NCI-H2227 treated with DMSO at 0.1 percent for 48 hours (cell line): ENCODE data around the gene ULBP1.
A peak's percentile ranks its signal among the peaks of the same experiment; 100 is the strongest.
"Not testable (repeated sequence)": the region's sequence is repeated elsewhere in the genome, so short reads cannot be mapped to it uniquely, and the experiment has no call there.

ENCODE experiments used
- DNase-seq: peaks from one replicate; lab custom pipeline; 2025; lab: John Stamatoyannopoulos, UW

Gene ULBP1

DNA sequence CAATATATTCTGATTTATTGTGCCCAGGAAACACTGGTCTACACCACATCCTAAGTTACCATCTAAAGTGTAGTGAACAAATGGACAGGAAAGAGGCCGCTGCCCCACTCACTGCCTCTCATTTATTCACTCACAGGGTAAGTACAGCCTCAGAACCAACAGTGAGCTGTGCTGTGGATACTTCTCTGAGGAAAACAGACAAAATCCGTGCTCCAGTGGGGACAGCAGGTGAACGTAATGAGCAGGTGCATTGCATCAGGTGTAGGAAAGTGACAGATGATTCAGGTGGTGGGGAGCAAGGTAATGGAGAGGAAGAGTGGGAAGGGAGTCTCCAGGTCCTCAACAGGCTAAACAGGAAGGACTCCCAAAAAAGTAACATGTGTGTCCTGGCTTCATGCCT lies 30.3 kb upstream of the ULBP1 start:
- DNase-seq, result no peak

DNA sequence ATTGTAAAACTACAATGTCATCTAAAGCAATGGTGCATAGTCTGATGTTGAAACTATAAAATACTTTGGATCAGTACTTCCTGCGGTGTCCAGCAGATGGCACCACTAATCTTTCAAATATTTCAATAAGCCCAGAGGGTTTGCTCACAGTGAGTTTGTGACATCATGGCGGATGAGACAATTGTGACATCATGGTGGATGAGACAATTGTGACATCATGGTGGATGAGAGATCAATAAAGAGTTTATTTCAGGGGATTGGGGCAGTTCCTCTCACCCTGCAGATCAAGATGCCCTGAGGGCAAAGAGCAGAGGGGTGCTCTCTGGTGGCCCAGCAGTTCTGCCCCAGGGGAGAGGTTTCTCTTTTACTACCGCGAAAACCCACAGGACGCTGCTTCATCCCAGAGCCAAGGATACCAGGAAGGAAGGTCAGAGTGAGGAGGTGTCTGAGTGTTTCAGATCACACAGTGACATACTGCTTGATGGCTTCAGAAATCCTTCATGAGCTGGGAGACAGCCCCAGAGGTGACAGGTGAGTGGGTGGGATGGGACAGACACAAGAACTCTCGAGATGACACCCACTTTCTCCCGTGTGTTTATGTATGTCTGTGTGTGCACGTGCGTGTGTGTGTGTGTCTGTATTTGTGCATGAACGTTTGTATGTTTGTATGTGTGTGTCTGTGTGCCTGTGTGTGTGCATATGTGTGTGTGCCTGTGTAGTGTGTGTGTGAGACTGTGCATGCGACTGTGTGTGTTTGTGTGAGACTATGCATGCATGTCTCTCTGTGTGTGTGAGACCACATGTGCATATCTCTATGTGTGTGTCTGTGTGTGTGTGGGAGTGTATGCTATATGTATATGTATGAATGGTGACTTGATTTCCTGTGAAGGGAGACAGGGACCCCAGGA lies 29.2 kb upstream of the ULBP1 start:
- DNase-seq, result peak; percentile 49

DNA sequence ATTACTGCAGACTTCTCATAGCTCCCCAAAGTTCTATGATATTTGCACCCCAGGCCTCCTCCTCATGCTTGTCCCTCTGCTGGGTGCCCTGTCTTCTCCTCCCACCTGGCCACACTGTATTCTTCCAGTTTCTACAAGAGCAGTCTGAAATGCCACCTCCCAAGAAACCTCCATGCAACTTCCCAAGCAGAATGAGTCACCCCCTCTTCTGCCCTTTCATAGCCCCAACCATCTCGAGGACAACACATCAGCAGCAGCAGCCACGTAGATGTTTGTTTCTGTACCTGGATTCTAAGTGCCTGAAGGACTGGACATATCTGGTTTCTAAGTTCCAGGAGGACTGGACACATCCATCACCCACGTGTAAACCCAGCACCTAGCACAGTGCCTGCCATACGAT lies 28.5 kb upstream of the ULBP1 start:
- no peak for DNase-seq

DNA sequence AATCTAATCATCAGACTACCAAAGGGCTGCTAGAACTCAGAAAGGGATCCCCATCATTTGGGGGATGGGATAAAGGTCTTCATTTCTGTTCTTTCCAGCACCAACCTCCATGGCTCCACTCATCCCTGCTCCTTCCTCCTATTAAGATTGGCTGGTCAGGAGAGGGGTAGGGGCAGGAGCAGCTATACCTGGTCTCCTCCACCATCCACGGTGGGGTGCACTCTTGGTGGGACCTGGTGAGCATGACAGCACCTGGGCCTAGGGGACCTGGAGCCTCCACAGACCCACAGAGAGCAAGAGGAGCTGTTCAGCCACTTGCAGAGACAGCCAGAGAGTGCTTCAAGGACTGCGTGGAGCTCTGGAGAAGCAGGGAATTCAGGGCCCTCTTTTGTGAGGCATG lies 28.1 kb upstream of the ULBP1 start:
- DNase-seq, result no peak

DNA sequence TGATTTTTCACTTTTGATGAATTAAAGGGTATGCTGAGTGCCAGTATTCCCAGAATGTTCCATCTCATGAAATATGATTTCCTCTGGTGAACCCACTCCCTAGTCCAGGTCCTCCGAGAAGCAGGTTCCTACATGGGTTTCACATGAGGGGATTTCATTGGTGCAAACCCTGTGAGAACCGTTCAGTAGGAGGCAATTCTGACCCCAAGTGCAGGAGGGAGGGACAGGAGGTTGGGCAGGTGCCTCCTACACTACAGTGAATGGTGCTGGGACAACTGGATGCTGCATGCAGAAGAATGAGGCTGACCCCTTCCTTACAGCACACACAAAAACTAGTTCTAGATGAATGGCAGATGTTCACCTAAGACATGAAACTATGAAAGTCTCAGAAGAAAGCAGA lies 27.0 kb upstream of the ULBP1 start:
- DNase-seq, result no peak

DNA sequence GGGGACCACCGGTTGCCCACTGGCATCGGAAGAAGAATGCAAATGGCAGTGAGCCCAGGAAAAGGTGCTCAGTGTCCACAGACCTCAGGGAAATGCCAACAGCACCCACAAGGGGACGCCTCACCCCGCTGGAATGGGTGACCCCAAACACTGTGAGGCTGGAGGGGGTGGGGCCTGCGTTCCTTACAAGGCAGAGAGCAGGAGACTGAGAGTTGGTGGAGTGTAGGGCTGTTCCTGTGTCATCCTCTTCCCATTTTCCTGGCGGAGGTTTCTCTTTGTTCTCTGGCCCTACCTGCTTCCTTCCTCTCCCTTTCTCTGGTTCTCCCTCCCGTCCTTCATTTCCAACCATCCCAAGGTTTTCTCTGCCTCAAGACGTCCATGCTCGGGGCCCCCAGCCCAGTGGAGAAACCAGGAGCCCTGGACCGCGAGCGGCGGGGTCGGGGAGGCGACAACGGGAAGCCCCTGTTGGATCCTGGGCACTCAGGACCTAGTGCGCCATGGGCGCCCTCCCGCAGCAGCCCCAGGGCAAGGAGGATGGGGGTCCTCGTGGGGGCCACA lies 25.7 kb upstream of the ULBP1 start:
- DNase-seq, result not testable (repeated sequence)

DNA sequence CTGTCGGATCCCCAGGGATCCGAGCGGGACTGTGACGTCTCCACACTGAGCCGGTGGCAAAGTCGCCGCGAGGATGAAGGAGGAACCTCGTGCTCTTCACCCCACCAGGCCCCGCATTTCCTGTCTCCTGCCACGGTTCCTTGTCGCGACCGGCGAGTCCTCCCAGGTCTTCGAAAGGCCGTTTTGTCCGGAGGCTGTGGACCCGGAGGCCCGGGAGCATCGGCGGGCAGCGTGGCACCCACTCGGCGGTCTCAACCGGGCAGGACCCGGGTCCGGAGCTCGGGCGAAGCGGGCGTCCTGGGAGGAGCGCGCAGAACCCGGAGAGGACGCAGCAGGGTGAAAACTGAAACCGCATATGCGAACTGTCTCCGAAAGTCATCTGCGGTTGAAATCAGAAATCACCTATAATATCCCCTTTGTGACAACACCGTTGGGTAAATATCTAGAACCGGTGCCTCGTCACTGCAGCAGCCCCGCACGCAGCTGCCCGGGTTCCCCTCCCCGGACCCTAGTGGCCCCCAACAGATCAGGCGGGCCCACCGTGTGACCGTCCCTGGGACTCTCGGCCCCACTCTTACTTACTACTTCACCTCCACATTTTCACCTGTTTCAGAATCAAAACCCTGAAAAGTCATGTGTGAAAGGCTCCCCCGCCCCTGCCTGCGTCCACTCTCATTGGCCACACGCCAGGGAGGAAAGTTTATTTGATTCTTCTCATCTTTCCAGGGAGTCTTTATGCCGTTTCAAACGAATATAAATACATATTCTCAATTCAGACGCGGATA lies 25.0 kb upstream of the ULBP1 start:
- no peak for DNase-seq

DNA sequence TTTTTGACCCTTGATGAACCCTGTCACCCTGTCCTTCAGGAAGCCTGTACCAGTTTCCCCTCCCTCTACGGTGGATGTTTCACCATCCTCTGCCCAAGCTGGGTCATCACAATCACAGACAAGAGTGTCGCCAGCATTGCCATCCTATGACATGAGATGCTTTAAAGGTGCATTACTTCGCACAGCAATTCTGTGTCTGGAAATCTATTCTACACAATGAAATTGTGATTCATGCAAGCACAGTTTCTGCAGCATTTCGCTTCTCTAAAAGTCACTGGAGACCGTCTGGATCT lies 24.4 kb upstream of the ULBP1 start:
- no peak for DNase-seq

DNA sequence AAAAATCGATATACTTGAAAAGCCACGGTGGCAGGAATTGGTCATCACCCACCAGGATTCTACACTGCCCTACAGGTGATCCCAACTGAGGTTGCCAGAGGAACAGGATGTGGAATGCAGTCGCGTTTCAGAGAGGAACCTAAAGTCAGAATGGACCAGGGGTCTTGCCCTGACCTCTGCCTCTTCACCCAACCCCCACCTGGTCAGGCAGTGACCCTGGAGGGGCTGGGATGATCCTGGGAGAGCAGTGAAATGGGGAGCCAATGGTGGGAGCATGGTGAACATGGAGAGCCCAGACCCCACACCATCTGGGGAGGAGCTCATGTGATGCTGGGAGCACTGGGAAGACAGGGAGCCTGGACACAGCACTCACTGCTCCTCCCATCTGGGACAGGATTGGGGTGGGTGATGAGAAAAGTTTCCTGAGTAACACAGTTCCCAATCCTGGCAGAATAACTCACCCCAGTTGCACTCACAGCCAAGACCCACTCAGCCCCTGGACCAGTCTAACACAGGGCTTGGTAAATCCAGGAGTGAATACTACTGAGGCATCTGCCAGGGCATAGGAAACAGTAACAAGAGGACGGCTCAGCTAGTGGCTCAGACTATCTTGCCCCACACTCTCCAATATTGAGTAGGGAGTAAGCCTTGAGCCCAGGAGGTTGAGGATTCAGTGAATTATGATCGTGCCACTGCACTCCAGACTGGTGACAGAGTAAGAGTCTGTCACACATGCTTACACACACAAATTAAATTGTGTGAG lies 23.7 kb upstream of the ULBP1 start:
- no peak for DNase-seq

DNA sequence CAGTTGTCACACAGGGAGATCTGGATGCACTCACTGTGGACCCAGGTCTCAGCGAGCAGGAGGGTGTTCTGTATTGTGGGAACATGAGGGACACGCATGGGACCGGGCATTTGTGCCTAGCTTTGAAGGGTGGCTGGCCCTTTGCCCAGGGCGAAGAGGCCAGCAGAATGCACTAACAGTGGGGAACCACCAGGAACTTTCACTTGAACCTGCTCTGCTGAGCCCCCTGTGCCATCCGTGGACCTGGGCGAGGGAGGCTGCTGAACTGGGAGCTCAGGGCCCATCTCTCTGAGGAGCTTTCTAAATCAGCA lies 23.1 kb upstream of the ULBP1 start:
- no peak for DNase-seq

DNA sequence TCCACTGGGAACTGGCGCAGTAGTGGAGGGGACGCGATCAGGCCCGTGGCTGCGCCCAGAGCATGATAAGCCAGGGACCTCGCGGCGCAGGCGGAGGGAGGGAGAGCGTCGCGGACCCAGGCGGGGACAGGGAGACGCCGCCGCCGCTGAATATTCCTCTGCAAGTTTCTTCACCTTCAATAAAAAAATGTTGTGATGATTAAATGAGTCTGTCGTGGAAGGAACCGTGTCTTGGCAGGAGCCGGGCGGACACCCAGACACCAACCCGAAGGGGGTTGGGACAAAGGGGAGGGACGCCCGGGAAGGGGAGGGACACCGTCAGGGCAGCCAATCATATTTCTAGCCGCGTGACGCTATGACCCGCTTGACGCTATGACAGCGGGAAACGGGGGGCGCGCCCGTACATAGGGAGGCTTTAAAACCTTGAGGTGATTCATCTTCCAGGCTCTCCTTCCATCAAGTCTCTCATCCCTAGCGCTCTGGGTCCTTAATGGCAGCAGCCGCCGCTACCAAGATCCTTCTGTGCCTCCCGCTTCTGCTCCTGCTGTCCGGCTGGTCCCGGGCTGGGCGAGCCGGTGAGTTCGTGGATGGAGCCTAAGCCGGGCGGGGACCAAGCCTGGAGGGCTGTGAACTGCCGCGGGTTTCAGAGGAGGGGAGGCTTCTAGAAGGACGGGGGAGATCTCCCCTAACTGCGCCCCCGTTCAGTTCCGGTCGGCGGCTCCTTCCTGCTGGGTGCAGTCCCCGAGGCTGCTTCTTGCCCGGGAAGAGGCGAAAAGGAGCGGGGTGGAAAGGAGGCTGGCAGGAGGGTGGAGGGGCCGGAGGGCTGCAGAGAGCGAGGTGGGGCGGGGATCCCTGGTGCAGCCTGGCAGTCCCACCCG lies 21.9 kb upstream of the ULBP1 start, which contains the start of gene ULBP2:
Gene ULBP2, plus strand, starts transcription at position 432 of the 878 bp plus-strand sequence. Its CDS starts 59 bp downstream, at position 491.
- peak; percentile 70 for DNase-seq

DNA sequence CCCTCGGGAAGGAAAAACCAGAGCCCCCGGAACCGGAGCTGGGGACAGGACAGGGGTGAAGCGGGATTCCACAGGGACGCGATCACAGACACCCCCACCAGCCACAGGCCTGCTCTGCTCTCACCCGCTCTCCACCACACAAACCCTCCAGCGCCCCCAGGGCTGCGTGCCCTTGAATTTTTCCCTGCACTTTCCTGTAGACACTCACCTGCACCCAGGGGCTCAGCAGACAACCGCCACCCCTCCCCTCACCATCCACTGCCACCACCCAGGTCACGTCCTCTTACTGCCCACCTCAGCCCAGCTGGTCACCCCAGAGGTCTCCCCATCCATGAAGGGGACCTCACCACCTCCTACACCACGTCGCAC lies 21.3 kb upstream of the ULBP1 start:
- no peak for DNase-seq

DNA sequence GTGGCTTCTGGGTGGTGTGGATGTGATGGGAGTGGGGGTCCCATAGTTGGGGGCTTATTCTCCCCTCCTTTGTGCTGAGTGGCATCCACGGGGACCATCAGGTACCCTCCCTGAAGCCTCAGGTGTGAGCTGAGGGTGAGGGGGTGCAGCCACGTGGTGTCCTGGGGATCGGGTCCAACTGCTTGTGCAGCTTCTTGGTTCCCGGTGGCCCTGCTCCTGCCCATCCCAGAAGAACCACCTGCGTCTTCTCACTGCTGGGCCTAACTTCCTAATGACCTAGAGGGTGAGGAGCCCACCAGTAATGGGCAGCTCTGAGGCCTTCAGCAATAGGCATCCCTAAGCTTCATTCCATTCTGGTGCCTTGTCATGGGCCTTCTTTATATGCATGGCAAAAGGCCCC lies 20.4 kb upstream of the ULBP1 start:
- not testable (repeated sequence) for DNase-seq

DNA sequence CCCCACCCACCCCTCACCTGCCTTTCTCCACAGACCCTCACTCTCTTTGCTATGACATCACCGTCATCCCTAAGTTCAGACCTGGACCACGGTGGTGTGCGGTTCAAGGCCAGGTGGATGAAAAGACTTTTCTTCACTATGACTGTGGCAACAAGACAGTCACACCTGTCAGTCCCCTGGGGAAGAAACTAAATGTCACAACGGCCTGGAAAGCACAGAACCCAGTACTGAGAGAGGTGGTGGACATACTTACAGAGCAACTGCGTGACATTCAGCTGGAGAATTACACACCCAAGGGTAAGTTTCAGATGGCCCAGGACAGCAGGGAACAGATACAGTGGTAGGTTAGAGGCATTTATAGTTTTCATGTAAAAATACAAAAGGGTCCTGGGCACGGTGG lies 18.5 kb upstream of the ULBP1 start:
- not testable (repeated sequence) for DNase-seq

DNA sequence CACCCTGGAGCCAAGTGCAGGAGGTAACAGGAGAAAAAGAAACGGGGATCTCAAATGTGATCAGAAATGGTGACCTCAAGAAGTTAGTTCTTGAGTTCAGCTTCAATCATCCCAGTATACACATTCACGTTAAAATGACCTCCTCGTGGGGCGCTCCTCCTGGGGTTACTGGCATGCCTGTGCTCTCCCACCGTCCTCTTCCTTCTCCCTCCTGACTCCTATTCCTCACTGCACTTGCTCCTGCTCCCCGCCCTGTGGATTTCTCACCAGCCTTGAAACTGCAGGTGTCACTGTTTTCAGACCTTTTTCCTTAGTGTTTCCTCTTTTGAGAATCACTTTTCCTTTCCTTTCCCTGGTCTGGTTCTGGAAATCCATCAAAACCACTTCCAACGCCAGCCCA lies 17.1 kb upstream of the ULBP1 start:
- DNase-seq, result not testable (repeated sequence)

DNA sequence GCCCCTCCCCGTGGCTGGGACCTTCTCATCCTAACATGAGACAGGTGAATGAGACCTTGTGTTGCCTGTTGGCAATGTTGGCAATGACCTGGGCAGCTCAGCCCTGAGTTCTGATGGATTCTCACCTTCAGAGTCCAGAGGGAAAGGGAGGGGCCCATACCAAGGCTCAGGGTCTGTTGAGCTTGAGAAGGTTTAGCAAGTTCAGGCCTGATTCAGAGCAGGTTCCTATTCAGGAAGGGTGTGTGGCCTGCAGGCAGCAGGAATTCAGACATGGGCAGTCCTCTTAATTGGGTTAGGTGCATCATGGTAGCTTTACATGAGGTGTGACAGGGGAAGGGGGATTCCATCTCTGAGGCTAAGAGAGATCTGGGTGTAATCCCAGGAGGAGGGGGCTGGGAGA lies 16.2 kb upstream of the ULBP1 start:
- not testable (repeated sequence) for DNase-seq

DNA sequence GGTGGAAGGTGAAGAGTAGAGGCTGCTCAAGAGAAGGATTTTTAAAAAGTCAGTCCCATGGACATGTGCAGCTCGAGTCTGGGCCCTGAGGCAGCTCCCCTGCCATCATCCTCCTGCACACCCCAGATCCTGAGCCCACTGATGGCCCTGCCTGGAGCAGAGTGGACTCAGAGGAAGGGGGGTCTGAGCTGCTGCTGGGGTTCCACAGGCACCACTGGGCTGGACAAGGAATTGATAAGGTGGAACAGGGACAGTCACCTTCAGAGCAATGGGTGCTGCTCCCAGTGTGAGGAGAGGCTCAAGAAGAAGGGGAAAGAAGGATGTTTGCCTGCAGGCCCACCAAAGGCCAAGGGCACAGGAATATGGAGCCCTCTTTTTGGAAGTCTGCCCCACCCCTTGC lies 15.7 kb upstream of the ULBP1 start:
- DNase-seq, result no peak

DNA sequence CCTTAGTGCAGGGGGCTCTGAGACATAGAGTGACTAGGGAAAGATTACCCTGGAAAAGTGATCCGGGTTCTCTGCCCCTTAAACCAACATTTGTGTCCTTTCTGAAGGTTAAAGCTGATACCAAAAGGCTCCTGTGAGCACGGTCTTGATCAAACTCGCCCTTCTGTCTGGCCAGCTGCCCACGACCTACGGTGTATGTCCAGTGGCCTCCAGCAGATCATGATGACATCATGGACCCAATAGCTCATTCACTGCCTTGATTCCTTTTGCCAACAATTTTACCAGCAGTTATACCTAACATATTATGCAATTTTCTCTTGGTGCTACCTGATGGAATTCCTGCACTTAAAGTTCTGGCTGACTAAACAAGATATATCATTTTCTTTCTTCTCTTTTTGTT lies 15.1 kb upstream of the ULBP1 start:
- no peak for DNase-seq

DNA sequence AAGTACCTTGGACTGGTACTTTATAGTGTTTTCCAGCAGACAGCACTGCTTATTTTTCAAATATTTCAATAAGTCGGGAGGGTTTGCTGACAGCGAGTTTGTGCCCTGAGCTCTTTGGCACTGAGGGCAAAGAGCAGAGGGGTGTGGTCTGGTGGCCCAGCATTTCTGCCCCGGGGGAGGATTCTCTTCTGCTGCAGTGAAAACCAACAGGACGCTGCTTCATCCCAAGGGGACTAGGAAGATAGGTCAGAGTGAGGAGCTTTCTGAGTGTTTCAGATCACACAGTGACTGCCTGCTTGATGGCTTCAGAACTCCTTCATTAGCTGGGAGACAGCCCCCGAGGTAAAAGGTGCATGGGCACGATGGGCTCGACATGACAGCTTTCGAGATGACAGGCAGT lies 13.3 kb upstream of the ULBP1 start:
- no peak for DNase-seq

DNA sequence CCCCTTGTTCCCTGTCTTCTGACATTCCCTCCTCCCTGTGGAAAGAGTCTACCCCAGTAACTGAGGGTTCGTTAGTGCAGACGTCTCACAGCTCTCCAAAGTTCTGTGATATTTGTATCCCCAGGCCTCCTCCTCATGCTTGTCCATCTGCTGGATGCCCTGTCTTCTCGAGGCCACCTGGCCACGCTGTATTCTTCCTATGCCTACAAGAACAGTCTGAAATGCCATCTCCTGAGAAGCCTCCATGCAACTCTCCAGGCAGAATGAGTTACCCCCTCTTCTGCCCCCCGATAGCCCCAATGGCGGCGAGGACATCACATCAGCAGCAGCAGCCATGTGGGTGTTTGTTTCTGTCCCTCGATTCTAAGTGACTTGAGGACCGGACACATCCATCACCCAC lies 12.6 kb upstream of the ULBP1 start:
- DNase-seq, result no peak

DNA sequence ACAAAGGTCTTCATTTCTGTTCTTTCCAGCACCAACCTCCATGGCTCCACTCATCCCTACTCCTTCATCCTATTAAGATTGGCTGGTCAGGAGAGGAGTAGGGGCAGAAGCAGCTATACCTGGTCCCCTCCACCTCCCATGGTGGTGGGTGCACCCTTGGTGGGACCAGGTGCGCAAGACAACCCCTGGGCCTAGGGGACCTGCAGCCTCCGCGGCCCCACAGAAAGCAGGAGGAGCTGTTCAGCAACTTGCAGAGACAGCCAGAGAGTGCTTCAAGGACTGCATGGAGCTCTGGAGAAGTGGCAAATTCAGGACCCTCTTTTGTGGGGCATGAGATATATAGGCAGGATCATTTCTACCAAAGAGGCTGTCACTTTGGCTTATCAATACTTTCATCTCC lies 12.1 kb upstream of the ULBP1 start:
- no peak for DNase-seq

DNA sequence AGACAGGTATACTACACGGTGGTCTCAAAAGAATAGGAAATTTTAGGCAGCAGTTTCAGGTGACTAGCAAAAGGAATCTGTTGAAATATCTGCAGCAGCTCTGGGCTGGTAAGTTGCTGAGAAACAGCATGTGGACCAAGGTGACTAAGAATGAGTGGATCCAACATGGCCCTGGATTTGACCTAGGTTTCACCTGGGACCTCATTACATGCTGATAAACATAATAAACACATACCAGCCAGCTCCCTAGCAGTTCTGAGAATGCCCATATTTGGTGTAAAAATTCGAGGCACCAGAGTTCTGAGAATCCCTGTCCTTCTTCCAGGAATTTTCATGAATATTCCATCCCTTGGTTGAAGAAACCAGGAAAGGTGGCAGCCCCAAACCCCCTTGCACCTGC lies 10.4 kb upstream of the ULBP1 start:
- not testable (repeated sequence) for DNase-seq
